Astrocyte (in vitro differentiated cells and primary cell): ENCODE data around the gene CMTM8. TPM values are rescaled to one million over a fixed set of nuclear protein-coding genes. Genes with fewer than 3 reads are reported as not detected.

Source experiments
- DNase-seq: peaks from one replicate; pipeline ENCODE4 v3.0.0-alpha.2; 2010; ENCODE audit warnings: low read depth
- FAIRE-seq: peaks from 2 replicates; lab custom pipeline; 2011; peaks lifted over from hg19 to GRCh38; lab: Jason Lieb, UNC
- H2AFZ ChIP-seq: 2 replicates; pipeline ENCODE4 v1.6.0; 2012; ENCODE audit warnings: low read depth, low read length, inconsistent platforms
- H3K27ac ChIP-seq: 2 replicates; pipeline ENCODE4 v1.5.1; 2011; ENCODE audit warnings: low read depth, low read length, inconsistent platforms
- H3K27me3 ChIP-seq: 2 replicates; pipeline ENCODE4 v1.6.0; 2011; ENCODE audit warnings: low read length, inconsistent platforms; ENCODE audit not compliant: insufficient read depth
- H3K36me3 ChIP-seq: 2 replicates; pipeline ENCODE4 v1.5.1; 2011; ENCODE audit warnings: low read length, inconsistent platforms; ENCODE audit not compliant: insufficient read depth
- H3K4me1 ChIP-seq: 2 replicates; pipeline ENCODE4 v1.5.1; 2011; ENCODE audit warnings: low read length, inconsistent platforms; ENCODE audit not compliant: insufficient read depth
- H3K4me2 ChIP-seq: 2 replicates; pipeline ENCODE4 v1.6.0; 2012; ENCODE audit warnings: low read length, inconsistent platforms
- H3K4me3 ChIP-seq: 2 replicates; pipeline ENCODE4 v1.5.1; 2011; ENCODE audit warnings: low read depth, mild to moderate bottlenecking, low read length, inconsistent platforms; ENCODE audit not compliant: insufficient read depth
- H3K79me2 ChIP-seq: 2 replicates; pipeline ENCODE4 v1.6.0; 2012; ENCODE audit warnings: mild to moderate bottlenecking, low read length, inconsistent platforms; ENCODE audit not compliant: insufficient read depth
- H3K9ac ChIP-seq: 2 replicates; pipeline ENCODE4 v1.6.0; 2012; ENCODE audit warnings: mild to moderate bottlenecking, low read length, inconsistent platforms
- H3K9me3 ChIP-seq: 2 replicates; pipeline ENCODE4 v1.5.1; 2012; ENCODE audit warnings: low read depth, mild to moderate bottlenecking, low read length, inconsistent platforms; ENCODE audit not compliant: insufficient read depth
- H4K20me1 ChIP-seq: 2 replicates; pipeline ENCODE4 v1.6.0; 2012; ENCODE audit warnings: low read length, inconsistent platforms; ENCODE audit not compliant: insufficient read depth
- H3K27ac Mint-ChIP-seq: one replicate; pipeline ENCODE4 v1.8.0; 2021; ENCODE audit warnings: mild to moderate bottlenecking, mixed read lengths; ENCODE audit not compliant: unreplicated experiment
- H3K27me3 Mint-ChIP-seq: one replicate; pipeline ENCODE4 v1.8.0; 2021; ENCODE audit warnings: low read depth, mixed read lengths; ENCODE audit not compliant: unreplicated experiment
- H3K36me3 Mint-ChIP-seq: one replicate; pipeline ENCODE4 v1.8.0; 2021; ENCODE audit warnings: low read depth, mixed read lengths; ENCODE audit not compliant: unreplicated experiment
- H3K4me1 Mint-ChIP-seq: one replicate; pipeline ENCODE4 v1.8.0; 2021; ENCODE audit warnings: low read depth, mixed read lengths; ENCODE audit not compliant: unreplicated experiment
- H3K4me3 Mint-ChIP-seq: one replicate; pipeline ENCODE4 v1.8.0; 2021; ENCODE audit warnings: mild to moderate bottlenecking, moderate library complexity, mixed read lengths; ENCODE audit not compliant: unreplicated experiment
- H3K9me3 Mint-ChIP-seq: one replicate; pipeline ENCODE4 v1.8.0; 2021; ENCODE audit warnings: mild to moderate bottlenecking, mixed read lengths; ENCODE audit not compliant: unreplicated experiment
- EZH2 ChIP-seq: IDR thresholded peaks from 2 replicates; pipeline ENCODE4 v1.6.1; 2012; ENCODE audit warnings: mild to moderate bottlenecking, low read length, inconsistent platforms; ENCODE audit not compliant: insufficient read depth
- total RNA-seq: library from RNA; stranded (reverse); gene quantifications from 2 replicates; pipeline ENCODE4 v1.2.1, GENCODE V29; 2021
- TF ChIP-seq, protein P1 (sequence below): IDR thresholded peaks from 2 replicates; pipeline ENCODE4 v1.5.1; 2011; ENCODE audit warnings: low read depth, mild to moderate bottlenecking, inconsistent platforms, low read length, moderate library complexity; ENCODE audit not compliant: insufficient read depth

CMTM8 gene
- total RNA-seq, 1 donor from 2014 or later, result 1.6 TPM

DNA sequence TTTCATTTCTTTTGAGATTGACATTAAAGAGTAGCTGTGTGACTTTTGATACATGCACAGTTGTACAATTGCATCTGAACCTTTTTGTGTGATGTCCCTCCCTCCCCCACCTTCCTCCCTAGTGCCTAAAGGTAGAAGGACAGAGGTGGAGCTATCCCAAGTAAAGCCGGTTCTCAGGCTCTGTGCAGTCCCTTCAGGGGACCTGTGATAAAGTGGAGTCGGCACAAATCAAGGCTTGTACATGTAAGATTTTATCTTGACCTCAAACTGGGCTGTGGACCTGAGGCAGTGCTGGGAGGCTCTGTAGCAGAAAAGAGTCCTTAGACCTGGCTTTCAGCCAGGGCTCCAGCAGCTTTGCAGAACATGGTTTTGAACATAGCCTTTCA is 97.6 kb downstream of the CMTM8 start:
- H3K4me1 ChIP-seq, result no peaks in the 10 kb centered on the region
- no peak overlapping the region for H3K27ac ChIP-seq
- no peaks in the 10 kb centered on the region for H4K20me1 ChIP-seq
- H3K36me3 ChIP-seq, result no peaks in the 10 kb centered on the region
- Mint-ChIP-seq H3K27me3 (no peaks in the 10 kb centered on the region), H3K9me3 (no peaks in the 10 kb centered on the region), H3K4me3 (no peak overlapping the region), H3K27ac (no peak overlapping the region), H3K4me1 (no peaks in the 10 kb centered on the region), H3K36me3 (no peaks in the 10 kb centered on the region)
- FAIRE-seq (no peak), DNase-seq (no peak)
- no peaks in the 10 kb centered on the region for H3K79me2 ChIP-seq
- no peak overlapping the region for H2AFZ ChIP-seq
- H3K9me3 ChIP-seq, result no peaks in the 10 kb centered on the region
- H3K4me3 ChIP-seq, result no peak overlapping the region
- no peak overlapping the region for H3K9ac ChIP-seq
- H3K27me3 ChIP-seq, result no peaks in the 10 kb centered on the region
- no peak overlapping the region for H3K4me2 ChIP-seq
- no peak for TF ChIP-seq EZH2
- TF ChIP-seq, protein P1, sequence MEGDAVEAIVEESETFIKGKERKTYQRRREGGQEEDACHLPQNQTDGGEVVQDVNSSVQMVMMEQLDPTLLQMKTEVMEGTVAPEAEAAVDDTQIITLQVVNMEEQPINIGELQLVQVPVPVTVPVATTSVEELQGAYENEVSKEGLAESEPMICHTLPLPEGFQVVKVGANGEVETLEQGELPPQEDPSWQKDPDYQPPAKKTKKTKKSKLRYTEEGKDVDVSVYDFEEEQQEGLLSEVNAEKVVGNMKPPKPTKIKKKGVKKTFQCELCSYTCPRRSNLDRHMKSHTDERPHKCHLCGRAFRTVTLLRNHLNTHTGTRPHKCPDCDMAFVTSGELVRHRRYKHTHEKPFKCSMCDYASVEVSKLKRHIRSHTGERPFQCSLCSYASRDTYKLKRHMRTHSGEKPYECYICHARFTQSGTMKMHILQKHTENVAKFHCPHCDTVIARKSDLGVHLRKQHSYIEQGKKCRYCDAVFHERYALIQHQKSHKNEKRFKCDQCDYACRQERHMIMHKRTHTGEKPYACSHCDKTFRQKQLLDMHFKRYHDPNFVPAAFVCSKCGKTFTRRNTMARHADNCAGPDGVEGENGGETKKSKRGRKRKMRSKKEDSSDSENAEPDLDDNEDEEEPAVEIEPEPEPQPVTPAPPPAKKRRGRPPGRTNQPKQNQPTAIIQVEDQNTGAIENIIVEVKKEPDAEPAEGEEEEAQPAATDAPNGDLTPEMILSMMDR, result no peak

DNA sequence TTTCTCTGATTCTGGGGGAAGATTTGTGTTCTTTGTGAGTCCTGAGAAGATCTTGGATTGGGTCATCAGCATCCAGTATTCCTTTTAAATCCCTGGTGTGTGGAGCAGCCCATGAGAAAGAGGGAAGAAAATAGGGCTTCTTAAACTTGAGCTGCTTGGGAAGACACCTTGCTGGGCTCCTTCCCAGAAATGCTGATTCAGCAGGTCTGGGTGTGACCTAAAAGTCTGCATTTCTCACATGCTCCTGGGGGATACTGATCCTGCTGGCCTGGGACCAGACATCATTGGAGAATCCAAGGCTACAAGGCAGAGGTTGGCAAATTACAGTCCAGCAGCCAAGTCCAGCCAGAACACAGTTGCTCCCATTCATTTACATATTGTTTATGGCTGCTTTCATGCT is 99.0 kb downstream of the CMTM8 start:
- Histone ChIP-seq H3K4me1 (no peaks in the 10 kb centered on the region), H3K27ac (no peak overlapping the region), H3K4me2 (no peak overlapping the region), H3K9me3 (no peaks in the 10 kb centered on the region), H2AFZ (no peak overlapping the region), H4K20me1 (no peaks in the 10 kb centered on the region), H3K27me3 (no peaks in the 10 kb centered on the region), H3K9ac (no peak overlapping the region), H3K4me3 (no peak overlapping the region), H3K79me2 (no peaks in the 10 kb centered on the region), H3K36me3 (no peaks in the 10 kb centered on the region)
- Mint-ChIP-seq H3K4me1 (no peaks in the 10 kb centered on the region), H3K4me3 (no peak overlapping the region), H3K9me3 (no peaks in the 10 kb centered on the region), H3K27ac (no peak overlapping the region), H3K27me3 (no peaks in the 10 kb centered on the region), H3K36me3 (no peaks in the 10 kb centered on the region)
- FAIRE-seq, result no peak
- TF ChIP-seq, protein P1, result no peak
- no peak for TF ChIP-seq EZH2
- no peak for DNase-seq

DNA sequence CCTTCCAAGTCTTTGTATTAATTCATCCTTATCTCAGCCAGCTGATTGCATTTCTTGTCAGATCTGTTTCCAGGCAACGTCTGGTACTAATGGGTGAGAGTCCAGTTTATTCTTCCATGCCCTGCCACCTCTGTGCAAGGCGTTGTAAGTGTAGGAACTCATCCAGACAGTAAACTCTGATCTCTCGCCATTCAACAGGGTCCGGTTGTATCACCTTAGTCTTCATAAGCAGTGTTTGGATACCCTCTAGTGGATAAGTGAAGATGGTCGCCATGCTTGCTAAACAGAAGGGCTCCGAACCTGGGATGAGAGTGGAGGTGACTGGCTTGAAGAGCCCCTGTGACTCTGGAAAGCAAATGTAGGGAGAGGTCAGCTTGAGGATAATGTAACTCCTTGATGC is 101.6 kb downstream of the CMTM8 start:
- H3K27ac ChIP-seq, result no peak overlapping the region
- no peaks in the 10 kb centered on the region for H3K36me3 Mint-ChIP-seq
- H3K4me3 Mint-ChIP-seq, result no peak overlapping the region
- H2AFZ ChIP-seq, result no peak overlapping the region
- H4K20me1 ChIP-seq, result no peaks in the 10 kb centered on the region
- no peaks in the 10 kb centered on the region for H3K4me1 Mint-ChIP-seq
- TF ChIP-seq, protein P1, result peak; percentile 54
- TF ChIP-seq EZH2, result no peak
- FAIRE-seq (no peak), DNase-seq (peak; percentile 34)
- no peaks in the 10 kb centered on the region for H3K9me3 Mint-ChIP-seq
- no peak overlapping the region for H3K4me3 ChIP-seq
- no peak overlapping the region for H3K9ac ChIP-seq
- H3K79me2 ChIP-seq, result no peaks in the 10 kb centered on the region
- H3K9me3 ChIP-seq, result no peaks in the 10 kb centered on the region
- H3K27ac Mint-ChIP-seq, result no peak overlapping the region
- no peaks in the 10 kb centered on the region for H3K27me3 ChIP-seq
- H3K4me1 ChIP-seq, result no peaks in the 10 kb centered on the region
- no peaks in the 10 kb centered on the region for H3K36me3 ChIP-seq
- H3K27me3 Mint-ChIP-seq, result peaks cover 3% of the 10 kb centered on the region
- H3K4me2 ChIP-seq, result no peak overlapping the region
